GM12873 (cell line): ENCODE measurements around the gene FIGN.

Experiments
- TF ChIP-seq, protein P1 (sequence below): IDR thresholded peaks from 2 replicates; pipeline ENCODE4 v1.5.1; 2012; ENCODE audit warnings: low read depth, mild to moderate bottlenecking, moderate library complexity, low read length, control low read depth; ENCODE audit not compliant: insufficient read depth; ENCODE audit errors: missing control alignments

The FIGN gene

DNA sequence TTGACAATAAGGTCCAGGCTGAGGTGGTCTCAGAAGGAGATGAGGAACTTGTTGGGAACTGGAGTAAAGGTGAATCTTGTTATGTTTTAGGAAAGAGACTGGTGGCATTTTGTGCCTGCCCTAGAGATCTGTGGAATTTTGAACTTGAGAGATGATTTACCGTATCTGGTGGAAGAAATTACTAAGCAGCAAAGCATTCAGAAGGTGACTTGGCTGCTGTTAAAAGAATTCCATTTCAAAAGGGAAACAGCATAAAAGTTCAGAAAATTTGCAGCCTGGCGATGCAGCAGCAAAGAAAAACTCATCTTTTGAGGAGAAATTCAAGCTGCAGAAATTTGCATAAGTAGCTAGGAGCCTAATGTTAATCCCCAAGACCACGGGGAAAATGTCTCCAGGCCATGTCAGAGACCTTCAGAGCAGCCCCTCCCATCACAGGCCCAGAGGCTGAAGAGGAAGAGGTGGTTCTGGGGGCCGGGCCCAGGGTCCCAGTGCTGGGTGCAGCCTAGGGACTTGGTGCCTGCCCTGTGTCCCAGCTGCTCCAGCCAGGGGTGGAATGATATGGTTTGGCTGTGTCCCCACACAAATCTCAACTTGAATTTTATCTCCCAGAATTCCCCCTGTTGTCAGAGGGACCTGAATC, 73.5 kb downstream of the FIGN start:
- TF ChIP-seq, protein P1, sequence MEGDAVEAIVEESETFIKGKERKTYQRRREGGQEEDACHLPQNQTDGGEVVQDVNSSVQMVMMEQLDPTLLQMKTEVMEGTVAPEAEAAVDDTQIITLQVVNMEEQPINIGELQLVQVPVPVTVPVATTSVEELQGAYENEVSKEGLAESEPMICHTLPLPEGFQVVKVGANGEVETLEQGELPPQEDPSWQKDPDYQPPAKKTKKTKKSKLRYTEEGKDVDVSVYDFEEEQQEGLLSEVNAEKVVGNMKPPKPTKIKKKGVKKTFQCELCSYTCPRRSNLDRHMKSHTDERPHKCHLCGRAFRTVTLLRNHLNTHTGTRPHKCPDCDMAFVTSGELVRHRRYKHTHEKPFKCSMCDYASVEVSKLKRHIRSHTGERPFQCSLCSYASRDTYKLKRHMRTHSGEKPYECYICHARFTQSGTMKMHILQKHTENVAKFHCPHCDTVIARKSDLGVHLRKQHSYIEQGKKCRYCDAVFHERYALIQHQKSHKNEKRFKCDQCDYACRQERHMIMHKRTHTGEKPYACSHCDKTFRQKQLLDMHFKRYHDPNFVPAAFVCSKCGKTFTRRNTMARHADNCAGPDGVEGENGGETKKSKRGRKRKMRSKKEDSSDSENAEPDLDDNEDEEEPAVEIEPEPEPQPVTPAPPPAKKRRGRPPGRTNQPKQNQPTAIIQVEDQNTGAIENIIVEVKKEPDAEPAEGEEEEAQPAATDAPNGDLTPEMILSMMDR, result no peak

DNA sequence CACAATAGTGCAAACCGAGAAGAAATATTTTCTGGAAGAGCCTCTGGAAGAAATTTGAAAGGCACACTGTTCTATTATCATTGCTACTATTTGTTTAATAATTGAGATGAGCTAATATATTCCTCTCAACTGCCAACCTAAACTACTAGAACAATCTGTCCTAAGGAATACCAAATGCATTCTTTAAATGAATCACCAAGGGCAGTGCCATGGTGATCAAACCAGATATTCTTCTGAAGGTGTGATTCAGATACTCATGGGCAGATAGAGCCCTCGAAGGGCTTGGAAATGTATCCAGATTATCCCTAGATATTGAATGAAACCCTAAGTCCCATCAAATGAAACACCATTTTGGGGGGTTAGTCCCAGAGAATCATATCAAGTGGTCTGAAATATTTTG, 76.6 kb downstream of the FIGN start:
- TF ChIP-seq, protein P1, result no peak

DNA sequence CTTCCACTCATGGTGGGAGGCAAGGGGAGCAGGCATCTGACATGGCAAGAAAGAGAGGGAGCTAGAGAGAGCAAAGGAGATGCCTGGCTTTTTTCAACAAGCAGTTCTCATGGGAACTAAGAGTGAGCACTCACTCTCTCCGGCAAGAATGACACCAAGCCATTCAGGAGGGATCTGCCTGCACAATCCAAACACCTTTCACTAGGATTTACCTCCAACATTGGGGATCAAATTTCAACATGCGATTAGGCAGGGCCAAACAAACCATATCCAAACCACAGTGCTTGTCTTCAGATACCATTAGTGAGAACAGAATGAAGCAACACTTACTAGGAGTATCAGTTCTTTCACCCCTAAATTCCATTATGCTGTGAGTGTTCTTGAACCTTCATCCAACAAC, 77.3 kb downstream of the FIGN start:
- TF ChIP-seq, protein P1, result no peak

DNA sequence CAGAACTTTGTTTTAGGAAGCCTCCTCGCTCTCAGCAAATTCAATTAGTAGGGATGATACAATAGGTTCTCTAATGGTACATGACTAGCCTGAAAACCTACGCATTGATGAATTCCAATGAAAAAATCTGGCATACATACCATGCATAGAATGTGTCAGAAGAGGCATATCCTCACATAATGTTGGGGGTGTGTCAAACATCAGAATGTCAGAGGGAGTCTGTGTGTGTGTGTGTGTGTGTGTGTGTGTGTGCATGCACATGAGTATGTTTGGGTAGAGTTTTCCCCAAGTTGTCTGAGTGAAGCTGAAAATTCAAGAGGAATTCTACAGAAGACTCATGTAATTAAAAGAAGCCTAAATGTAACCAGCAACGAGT, 78.5 kb downstream of the FIGN start:
- TF ChIP-seq, protein P1, result no peak

DNA sequence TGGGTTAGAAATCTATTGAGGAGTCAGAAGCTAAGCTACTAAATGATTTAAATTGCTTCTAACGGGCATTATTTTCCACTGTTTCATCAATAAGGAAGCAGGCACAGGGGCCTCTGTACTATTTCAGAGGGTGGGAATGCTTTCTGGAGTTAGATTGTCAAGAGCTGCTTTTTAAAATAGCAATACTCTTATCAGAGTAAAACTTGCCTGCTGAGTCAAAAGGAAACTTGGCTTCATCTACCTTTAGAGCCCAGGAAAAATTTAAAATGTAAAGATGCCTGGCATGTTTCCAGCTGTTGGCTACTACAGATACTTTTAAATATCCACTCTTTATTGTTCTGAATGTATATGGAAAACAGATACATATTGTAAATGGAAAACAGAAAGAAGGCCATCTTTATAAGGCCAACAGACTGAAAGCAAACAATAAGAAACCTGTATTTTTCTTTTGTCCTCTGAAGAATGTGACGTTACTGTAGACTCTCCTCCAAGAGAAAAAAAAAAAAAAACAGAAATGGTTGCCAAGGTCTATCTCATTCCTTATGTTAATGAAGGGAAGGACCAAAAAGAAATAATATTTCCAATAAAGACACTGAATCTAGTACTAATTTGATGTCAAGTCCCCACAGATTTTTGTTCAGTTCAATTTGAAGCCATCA, 79.1 kb downstream of the FIGN start:
- TF ChIP-seq, protein P1, result no peak

DNA sequence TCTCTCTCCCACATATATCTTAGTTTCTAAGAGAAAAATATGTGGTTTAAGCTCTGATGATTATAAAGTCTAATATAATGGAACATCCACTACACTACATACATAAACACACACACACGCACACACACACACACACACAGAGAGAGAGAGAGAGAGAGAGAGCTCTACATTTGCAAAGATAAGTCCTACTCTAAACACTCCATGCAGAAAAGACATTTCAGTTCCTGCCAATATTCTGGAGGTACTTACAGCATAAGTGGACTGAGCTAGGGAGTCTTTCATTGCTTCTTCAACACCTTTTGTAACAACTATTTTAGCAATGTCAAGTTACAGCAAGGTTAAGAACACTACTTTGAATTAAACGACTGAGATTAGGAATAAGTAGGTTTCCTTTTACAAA, 80.1 kb downstream of the FIGN start:
- TF ChIP-seq, protein P1, result no peak

DNA sequence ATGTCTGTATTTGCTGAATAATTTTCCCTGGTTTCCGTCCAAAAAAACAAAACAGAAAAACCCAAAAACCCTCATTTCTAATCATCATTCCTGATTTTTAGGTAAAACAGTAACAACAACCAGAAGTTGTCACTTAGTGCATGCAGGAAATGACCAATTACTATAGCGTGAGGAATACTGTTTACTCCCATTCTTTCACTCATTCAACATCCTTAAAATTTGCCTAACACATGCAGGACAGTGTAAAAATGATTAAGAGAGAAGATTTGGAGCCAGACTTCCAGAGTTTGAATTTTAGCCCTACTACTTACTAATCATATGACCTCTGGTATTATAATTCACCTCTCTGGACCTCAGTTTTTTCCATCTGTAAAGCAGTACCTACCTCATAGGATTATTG, 83.1 kb downstream of the FIGN start:
- TF ChIP-seq, protein P1, result no peak
